HG03025 (cell line): ENCODE results near the gene APBA2.

Source experiments
- ATAC-seq: cut with Tn5 transposase; IDR thresholded peaks from one replicate; pipeline ENCODE4 v1.9.1; 2021; ENCODE audit warnings: mild to moderate bottlenecking, moderate library complexity; ENCODE audit not compliant: unreplicated experiment, low FRiP score

The APBA2 gene

DNA sequence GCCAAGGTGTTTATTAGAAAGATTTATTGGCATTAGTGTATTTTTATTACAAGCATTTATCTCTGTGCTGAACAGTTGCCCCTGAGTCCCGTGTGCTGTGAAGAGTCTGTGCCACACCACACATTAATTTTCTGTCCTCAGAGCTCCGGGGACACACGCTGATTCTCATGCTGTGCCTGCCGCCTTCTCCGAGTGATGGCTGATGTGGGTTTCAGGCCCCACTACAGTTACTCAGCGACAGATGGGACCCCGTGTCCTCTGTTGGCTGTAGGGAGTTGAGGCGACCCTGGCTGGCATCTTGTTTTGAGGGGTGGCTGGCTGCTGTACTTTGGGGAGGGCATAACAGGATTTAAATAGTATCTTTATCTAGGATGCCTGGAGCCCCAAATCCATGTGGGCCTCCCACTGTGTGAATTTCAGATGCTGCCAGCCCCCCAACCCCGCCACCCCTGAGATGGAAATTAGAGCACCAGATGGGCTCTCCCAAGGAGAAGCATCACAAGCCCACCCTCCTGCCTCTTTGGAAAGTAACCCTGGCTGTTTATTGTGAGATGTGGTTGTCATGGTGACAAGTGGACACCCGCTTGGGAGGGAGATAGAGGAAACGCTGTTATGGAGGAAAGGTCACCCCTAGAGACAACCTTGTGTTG, 185.6 kb downstream of the APBA2 start:
- ATAC-seq, result no peak

DNA sequence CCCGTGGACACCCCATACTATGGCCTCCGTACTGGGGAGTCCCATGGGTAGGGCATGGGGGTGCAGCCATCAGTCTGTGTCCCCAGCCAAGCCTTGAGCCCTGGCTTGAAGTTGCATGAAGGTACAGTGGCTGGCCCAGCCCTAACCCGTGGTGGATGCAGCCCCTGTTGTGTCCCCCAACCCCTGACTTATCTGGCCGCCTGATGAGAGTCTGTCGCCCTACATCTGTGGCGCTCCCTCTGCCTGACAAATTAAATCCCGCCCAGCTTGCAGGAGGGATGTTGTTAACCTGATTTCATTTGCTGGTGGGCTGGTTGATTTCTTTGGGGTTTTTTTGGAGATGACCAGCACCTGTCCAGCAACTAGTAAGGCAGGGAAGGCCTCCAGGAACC, 186.1 kb downstream of the APBA2 start:
- no peak for ATAC-seq

GRCh38 chr15:29072444-29072843, 186.7 kb downstream of the APBA2 start:
- ATAC-seq, result no peak

- no peak for ATAC-seq
Observed at GRCh38 chr15:29074045-29074444, 188.3 kb downstream of the APBA2 start.

GRCh38 chr15:29078541-29078940, 192.8 kb downstream of the APBA2 start:
- no peak for ATAC-seq

GRCh38 chr15:29079479-29079878, 193.7 kb downstream of the APBA2 start:
- no peak for ATAC-seq

GRCh38 chr15:29081781-29082180, 196.0 kb downstream of the APBA2 start:
- no peak for ATAC-seq

DNA sequence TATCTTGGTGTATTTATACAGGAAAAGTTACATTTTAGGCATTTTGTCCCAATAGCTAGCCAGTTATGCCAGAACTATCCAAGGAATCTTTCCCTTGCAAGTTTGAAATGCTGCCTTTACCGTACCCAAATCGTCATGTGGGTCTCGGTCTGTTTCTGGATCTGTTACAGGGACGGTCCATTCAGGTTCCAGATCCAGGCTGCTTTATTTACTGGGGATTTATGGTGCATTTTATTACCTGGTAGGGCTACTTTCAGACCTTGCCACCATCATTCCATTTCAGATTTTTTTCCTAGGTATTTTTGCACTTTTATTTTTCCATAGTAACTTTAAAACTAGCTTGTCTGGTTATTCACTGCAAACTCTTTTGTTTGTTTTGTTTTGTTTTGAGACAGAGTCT, 197.4 kb downstream of the APBA2 start:
- no peak for ATAC-seq

DNA sequence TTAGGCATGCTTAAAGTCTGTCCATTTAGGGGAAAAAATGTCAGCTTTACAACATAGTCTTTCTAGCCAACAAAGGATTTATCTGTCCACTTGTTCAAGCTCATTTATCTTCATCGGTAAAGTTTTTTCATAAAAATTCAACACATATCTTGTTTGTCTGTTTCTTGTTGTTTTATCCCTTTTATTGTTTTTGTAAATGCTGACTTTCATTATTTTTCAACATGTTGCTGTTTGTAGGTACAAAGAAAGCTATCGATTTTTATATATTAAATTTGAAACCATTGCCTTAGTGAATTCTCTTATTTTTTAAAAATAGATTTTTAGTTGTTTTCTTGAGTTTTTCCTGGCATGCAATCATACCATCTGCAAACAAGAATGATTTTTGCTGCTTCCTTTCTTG, 198.1 kb downstream of the APBA2 start:
- no peak for ATAC-seq

- no peak for ATAC-seq
Observed at GRCh38 chr15:29086001-29086400, 200.2 kb downstream of the APBA2 start.

DNA sequence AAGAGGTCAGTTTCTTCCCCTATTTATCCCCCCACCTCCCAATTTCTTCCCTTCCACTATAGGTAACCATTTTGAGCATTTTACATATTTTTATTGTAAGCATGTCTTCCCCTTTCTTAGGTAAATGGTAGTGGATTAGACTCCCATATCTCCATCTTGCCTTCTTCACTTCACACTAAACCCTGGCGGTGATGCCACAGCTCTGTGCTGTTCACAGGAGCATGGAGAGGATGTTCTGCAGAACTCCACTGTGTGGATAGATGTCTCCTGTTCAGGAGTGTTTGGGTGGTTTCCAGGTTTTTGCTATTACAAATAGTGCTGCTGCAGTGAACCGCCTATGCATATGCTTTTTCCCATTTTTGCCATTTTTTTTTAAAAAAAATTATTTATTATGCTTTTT, 201.1 kb downstream of the APBA2 start:
- no peak for ATAC-seq

GRCh38 chr15:29087521-29088285, 201.9 kb downstream of the APBA2 start:
- ATAC-seq, result no peak

DNA sequence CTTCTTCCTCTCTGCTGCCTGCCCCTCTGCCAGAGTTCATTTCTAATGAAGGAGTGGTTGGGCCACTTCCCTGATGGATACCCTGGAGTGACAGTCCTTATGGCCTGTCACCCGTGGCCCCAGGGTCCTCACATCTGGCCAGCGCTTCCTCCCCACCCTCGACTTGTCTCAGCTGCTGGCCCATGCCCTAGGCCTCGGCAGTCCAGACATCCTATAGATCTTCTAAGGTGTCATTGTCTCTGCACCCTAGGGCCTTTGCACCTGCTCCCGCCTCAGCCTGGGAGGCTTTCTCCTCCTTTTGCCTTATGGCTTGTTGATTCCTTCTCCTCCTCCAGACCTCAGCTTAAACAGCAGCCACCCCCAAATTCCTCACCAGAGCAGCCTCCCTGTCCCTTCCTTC, 202.9 kb downstream of the APBA2 start:
- ATAC-seq, result no peak

GRCh38 chr15:29089731-29090616, 204.2 kb downstream of the APBA2 start:
- ATAC-seq, result no peak

GRCh38 chr15:29090617-29091466, 205.1 kb downstream of the APBA2 start:
- no peak for ATAC-seq

- ATAC-seq, result no peak
Observed at GRCh38 chr15:29091666-29092065, 205.9 kb downstream of the APBA2 start.

- no peak for ATAC-seq
Observed at GRCh38 chr15:29092376-29093064, 206.7 kb downstream of the APBA2 start.

GRCh38 chr15:29093065-29093435, 207.3 kb downstream of the APBA2 start:
- ATAC-seq, result no peak

DNA sequence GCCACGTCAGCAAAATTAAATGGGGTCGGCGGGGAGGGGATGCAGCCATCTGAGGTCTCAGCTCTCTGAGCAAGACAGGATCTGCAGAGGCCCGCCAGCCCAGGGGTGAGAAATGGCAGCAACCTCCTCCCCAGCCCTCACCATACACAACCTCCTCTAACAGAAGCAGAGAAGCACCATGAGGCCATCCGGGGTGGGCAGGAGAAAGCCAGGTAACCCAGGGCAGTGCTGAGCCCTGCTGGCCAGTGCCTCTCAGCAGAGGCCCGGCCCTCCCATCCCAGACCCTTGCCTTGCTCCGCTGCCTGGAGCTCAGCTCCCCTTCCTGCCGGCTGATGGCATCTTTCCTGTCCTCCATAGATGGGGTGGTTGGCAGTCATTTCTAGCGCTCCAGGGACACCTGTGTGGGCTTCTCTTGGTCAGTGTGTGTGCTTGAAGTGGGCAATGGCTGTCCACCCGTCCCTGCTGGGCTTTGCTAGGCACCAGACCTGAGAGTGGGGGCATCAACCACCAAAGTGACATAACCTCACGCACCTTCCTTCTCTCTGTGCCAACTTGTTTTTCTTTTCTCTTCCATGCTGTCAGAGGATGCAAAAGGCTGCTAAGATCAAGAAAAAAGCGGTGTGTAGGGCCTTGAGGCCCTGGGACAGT, 208.0 kb downstream of the APBA2 start:
- ATAC-seq, result no peak
